K562 (cell line): ENCODE results near the gene GDAP1L1. TPM values are rescaled to one million over a fixed set of nuclear protein-coding genes. Genes with fewer than 3 reads are reported as not detected.
A peak's percentile ranks its signal among the peaks of the same experiment; 100 is the strongest.

ENCODE experiments used
- CHCHD3 ChIP-seq: fragments of 250-450 bp; sonication (Bioruptor Pico); IDR thresholded peaks from 2 replicates; pipeline ENCODE4 v2.1.2; 2022; ENCODE audit warnings: mild to moderate bottlenecking
- DMBX1 ChIP-seq: fragments of 250-450 bp; sonication (Bioruptor Pico); IDR thresholded peaks from 2 replicates; pipeline ENCODE4 v1.8.0; 2022; ENCODE audit warnings: inconsistent platforms, mild to moderate bottlenecking, moderate library complexity, borderline replicate concordance
- ELF2 ChIP-seq: fragments of 250-450 bp; sonication (Bioruptor Pico); IDR thresholded peaks from 2 replicates; pipeline ENCODE4 v1.5.0; 2021; ENCODE audit warnings: mild to moderate bottlenecking
- ESRRB ChIP-seq: fragments of 250-450 bp; sonication (Bioruptor Pico); IDR thresholded peaks from 2 replicates; pipeline ENCODE4 v1.5.0; 2020; ENCODE audit warnings: mild to moderate bottlenecking, moderate library complexity, borderline replicate concordance
- MAZ ChIP-seq, 2 experiments: fragments of 450-650 bp in 1 of 2; sonication (generic) in 1 of 2; formaldehyde crosslinking; IDR thresholded peaks in 1 of 2; conservative IDR thresholded peaks in 1 of 2; 2 replicates each; pipeline versions ENCODE4 v1.4.0 to v1.5.0; 2020; ENCODE audit warnings: mild to moderate bottlenecking in 1 of 2, missing genetic modification reagents in 1 of 2
- NR2C1 ChIP-seq, 2 experiments: fragments of 450-650 bp; IDR thresholded peaks; 2 replicates each; pipeline ENCODE4 v1.6.1; 2017; ENCODE audit warnings: mild to moderate bottlenecking in 2 of 2, antibody characterized with exemption in 1 of 2, inconsistent platforms in 1 of 2, missing compliant biosample characterization in 1 of 2, missing genetic modification characterization in 1 of 2
- NR2C2 ChIP-seq, 2 experiments: fragments of 200-800 bp in 1 of 2; sonication (Bioruptor generic) in 1 of 2; sonication (generic) in 1 of 2; formaldehyde crosslinking in 1 of 2; IDR thresholded peaks; 2 replicates each; pipeline versions ENCODE4 v1.6.1 to v1.8.0; 2016 to 2022; ENCODE audit warnings: mild to moderate bottlenecking in 1 of 2, missing compliant biosample characterization in 1 of 2, missing genetic modification characterization in 1 of 2, missing genetic modification reagents in 1 of 2
- RAD51 ChIP-seq: fragments of 450-650 bp; IDR thresholded peaks from 2 replicates; pipeline ENCODE4 v1.7.1; 2016; ENCODE audit warnings: low read depth, mild to moderate bottlenecking, borderline replicate concordance
- RBFOX2 ChIP-seq: fragments of 200-400 bp; formaldehyde crosslinking; IDR thresholded peaks from 2 replicates; pipeline ENCODE4 v1.6.1; 2017; ENCODE audit warnings: low read depth, mild to moderate bottlenecking, low read length, moderate library complexity
- RBM25 ChIP-seq: fragments of 200-400 bp; formaldehyde crosslinking; IDR thresholded peaks from 2 replicates; pipeline ENCODE4 v1.6.1; 2018; ENCODE audit warnings: low read length, low read depth, moderate library complexity; ENCODE audit not compliant: severe bottlenecking
- ZFPM2 ChIP-seq: fragments of 250-450 bp; sonication (Bioruptor Pico); IDR thresholded peaks from 2 replicates; pipeline ENCODE4 v1.5.1; 2022; ENCODE audit warnings: mild to moderate bottlenecking
- polyA plus RNA-seq, 8 experiments: library from polyadenylated mRNA; depleted of rRNA in 4 of 8; stranded (reverse) in 5 of 8; unstranded in 3 of 8; fragments of >200 nt; fragmentation: Nextera tagmentation in 2 of 8; fragmentation: Illumina TruSeq in 1 of 8; extraction: Ambion mirVana in 2 of 8; extraction: Trizol in 1 of 8; gene quantifications; 2 replicates each; pipeline versions ENCODE4 v1.2.1 to v1.2.3, GENCODE V29; 2011 to 2014; ENCODE audit warnings: inconsistent platforms in 1 of 8, missing spikeins in 1 of 8
- total RNA-seq, 7 experiments: library from RNA; depleted of rRNA in 6 of 7; stranded (reverse); fragments of >200 nt in 6 of 7; fragmentation: Illumina TruSeq in 2 of 7; extraction: Trizol in 2 of 7; gene quantifications; 2 replicates each; pipeline versions ENCODE4 v1.2.1 to v1.2.3, GENCODE V29; 2011 to 2021; ENCODE audit warnings: low replicate concordance in 1 of 7
- TF ChIP-seq, protein P1 (sequence below): conservative IDR thresholded peaks from 2 replicates; pipeline ENCODE4 v1.6.1; 2011; ENCODE audit warnings: low read depth, mild to moderate bottlenecking, low read length; ENCODE audit not compliant: control insufficient read depth
- TF ChIP-seq, protein P2 (sequence below): fragments of 200-800 bp; sonication (Bioruptor generic); IDR thresholded peaks from 2 replicates; pipeline ENCODE4 v1.6.1; 2016; ENCODE audit warnings: missing genetic modification characterization, missing compliant biosample characterization
- TF ChIP-seq, protein P3 (sequence below), 2 experiments: IDR thresholded peaks in 1 of 2; conservative IDR thresholded peaks in 1 of 2; 2 replicates each; pipeline ENCODE4 v1.6.1; 2016; ENCODE audit warnings: low read depth in 2 of 2, mild to moderate bottlenecking in 1 of 2, missing compliant biosample characterization in 1 of 2, missing genetic modification characterization in 1 of 2, moderate library complexity in 1 of 2
- TF ChIP-seq, protein P4 (sequence below): fragments of 450-650 bp; IDR thresholded peaks from 2 replicates; pipeline ENCODE4 v1.6.1; 2016; ENCODE audit warnings: low read depth, mild to moderate bottlenecking, moderate library complexity

GDAP1L1 gene
- total and polyA plus RNA-seq, 9 of the 15 experiments (the other 6 are each of a cell fraction or from before 2014, with no cell fraction given): 0.06 to 0.40 (median 0.19) TPM; not detected in 5

DNA sequence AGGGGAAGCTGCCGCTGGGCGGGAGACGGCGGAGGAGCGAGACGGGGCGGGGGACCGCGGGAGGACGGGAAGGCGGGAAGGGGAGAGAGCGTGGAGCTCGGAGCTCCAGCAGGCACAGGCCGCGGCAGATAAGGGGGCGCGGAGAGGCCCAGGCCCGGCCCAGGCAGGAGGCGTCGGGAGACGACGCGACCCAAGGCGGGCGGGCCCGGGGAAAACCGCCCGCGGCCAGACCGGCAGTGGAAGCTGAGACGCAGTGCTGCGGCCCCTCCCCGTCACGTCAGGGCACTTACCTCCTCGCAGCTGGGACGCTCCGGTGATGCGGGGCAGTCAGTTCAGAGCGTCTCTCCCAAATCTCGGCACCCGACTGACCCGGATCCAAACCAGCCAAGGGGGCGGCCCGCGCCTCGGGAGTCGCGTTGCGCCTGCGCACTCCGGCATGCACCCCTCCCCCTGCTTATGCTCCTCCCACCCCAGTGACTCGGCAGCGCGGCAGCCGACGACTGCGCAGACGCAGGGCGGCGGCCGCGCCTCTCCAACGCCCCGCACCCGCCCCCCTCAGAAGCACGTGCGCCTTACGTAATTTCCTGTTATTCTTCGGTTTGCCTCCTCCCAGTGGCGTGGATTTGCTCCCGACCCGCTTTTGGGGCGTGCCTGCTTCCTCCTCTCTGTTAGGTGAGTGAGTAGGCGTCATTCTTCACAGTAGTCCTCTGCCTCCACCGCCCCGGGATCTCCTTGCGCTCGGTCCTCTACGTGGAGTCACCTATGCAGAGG, 36.5 kb upstream of the GDAP1L1 start, which contains the start of gene OSER1 (continued):
- TF ChIP-seq MAZ (CRISPR knock-in tag; conservative IDR thresholded peaks at IDR 0.05 in 1 of 2, IDR thresholded peaks at IDR 0.05 in 1 of 2) (peak; percentile 76 to 79), RAD51 (peak; percentile 84), NR2C2 (CRISPR knock-in tag; IDR thresholded peaks at IDR 0.05) (peak; percentile 93), NR2C2 (tag; IDR thresholded peaks at IDR 0.05) (peak; percentile 99), NR2C1 (IDR thresholded peaks at IDR 0.05) (peak; percentile 96), NR2C1 (tag; IDR thresholded peaks at IDR 0.05) (peak; percentile 96), CHCHD3 (CRISPR knock-in tag) (no peak), ELF2 (CRISPR knock-in tag) (no peak), ESRRB (no peak), RBFOX2 (peak; percentile 89), RBM25 (no peak), ZFPM2 (no peak), DMBX1 (CRISPR knock-in tag) (no peak; the same call in 1 of the 2 replicates)
- TF ChIP-seq, protein P1, sequence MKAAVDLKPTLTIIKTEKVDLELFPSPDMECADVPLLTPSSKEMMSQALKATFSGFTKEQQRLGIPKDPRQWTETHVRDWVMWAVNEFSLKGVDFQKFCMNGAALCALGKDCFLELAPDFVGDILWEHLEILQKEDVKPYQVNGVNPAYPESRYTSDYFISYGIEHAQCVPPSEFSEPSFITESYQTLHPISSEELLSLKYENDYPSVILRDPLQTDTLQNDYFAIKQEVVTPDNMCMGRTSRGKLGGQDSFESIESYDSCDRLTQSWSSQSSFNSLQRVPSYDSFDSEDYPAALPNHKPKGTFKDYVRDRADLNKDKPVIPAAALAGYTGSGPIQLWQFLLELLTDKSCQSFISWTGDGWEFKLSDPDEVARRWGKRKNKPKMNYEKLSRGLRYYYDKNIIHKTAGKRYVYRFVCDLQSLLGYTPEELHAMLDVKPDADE: peak; percentile 72
- TF ChIP-seq, protein P2, sequence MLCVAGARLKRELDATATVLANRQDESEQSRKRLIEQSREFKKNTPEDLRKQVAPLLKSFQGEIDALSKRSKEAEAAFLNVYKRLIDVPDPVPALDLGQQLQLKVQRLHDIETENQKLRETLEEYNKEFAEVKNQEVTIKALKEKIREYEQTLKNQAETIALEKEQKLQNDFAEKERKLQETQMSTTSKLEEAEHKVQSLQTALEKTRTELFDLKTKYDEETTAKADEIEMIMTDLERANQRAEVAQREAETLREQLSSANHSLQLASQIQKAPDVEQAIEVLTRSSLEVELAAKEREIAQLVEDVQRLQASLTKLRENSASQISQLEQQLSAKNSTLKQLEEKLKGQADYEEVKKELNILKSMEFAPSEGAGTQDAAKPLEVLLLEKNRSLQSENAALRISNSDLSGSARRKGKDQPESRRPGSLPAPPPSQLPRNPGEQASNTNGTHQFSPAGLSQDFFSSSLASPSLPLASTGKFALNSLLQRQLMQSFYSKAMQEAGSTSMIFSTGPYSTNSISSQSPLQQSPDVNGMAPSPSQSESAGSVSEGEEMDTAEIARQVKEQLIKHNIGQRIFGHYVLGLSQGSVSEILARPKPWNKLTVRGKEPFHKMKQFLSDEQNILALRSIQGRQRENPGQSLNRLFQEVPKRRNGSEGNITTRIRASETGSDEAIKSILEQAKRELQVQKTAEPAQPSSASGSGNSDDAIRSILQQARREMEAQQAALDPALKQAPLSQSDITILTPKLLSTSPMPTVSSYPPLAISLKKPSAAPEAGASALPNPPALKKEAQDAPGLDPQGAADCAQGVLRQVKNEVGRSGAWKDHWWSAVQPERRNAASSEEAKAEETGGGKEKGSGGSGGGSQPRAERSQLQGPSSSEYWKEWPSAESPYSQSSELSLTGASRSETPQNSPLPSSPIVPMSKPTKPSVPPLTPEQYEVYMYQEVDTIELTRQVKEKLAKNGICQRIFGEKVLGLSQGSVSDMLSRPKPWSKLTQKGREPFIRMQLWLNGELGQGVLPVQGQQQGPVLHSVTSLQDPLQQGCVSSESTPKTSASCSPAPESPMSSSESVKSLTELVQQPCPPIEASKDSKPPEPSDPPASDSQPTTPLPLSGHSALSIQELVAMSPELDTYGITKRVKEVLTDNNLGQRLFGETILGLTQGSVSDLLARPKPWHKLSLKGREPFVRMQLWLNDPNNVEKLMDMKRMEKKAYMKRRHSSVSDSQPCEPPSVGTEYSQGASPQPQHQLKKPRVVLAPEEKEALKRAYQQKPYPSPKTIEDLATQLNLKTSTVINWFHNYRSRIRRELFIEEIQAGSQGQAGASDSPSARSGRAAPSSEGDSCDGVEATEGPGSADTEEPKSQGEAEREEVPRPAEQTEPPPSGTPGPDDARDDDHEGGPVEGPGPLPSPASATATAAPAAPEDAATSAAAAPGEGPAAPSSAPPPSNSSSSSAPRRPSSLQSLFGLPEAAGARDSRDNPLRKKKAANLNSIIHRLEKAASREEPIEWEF (CRISPR knock-in tag): no peak
- TF ChIP-seq, protein P3, sequence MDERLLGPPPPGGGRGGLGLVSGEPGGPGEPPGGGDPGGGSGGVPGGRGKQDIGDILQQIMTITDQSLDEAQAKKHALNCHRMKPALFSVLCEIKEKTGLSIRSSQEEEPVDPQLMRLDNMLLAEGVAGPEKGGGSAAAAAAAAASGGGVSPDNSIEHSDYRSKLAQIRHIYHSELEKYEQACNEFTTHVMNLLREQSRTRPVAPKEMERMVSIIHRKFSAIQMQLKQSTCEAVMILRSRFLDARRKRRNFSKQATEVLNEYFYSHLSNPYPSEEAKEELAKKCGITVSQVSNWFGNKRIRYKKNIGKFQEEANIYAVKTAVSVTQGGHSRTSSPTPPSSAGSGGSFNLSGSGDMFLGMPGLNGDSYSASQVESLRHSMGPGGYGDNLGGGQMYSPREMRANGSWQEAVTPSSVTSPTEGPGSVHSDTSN (CRISPR knock-in tag; IDR thresholded peaks at IDR 0.05; ENCODE audit: low read depth): no peak
- TF ChIP-seq, protein P3 (tag; conservative IDR thresholded peaks at IDR 0.05; ENCODE audit: low read depth): no peak
- TF ChIP-seq, protein P4, sequence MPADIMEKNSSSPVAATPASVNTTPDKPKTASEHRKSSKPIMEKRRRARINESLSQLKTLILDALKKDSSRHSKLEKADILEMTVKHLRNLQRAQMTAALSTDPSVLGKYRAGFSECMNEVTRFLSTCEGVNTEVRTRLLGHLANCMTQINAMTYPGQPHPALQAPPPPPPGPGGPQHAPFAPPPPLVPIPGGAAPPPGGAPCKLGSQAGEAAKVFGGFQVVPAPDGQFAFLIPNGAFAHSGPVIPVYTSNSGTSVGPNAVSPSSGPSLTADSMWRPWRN: peak; percentile 52; the same call in 1 of the 2 replicates
